ENCODE measurements around the gene KRT33A.

KRT33A gene

DNA sequence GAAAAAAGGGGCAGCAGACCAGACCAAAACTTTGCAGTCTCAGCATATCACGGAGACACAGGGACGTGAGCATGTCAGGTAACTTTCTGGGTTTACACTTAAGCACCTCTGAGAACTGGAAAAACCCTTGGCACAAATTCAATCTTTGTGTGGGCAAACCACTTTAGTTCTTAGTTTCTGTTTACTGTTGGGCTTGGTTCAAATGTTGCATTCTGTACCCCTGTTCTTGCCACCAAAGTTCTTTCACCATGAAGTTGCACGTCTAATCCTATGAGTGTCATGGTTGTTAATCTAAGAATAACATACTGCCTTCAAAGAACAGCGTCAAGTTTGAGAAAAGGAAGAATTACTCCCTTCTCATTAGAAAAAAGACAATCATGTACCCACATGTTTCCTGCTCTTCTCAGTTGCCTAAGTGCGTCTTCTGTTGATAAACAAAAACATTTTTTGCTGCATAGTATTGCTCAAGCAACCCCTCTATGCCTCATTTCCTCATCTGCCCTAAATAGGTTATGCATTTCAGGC lies 11.6 kb downstream of the KRT33A start:
- TF ChIP-seq, protein P1, sequence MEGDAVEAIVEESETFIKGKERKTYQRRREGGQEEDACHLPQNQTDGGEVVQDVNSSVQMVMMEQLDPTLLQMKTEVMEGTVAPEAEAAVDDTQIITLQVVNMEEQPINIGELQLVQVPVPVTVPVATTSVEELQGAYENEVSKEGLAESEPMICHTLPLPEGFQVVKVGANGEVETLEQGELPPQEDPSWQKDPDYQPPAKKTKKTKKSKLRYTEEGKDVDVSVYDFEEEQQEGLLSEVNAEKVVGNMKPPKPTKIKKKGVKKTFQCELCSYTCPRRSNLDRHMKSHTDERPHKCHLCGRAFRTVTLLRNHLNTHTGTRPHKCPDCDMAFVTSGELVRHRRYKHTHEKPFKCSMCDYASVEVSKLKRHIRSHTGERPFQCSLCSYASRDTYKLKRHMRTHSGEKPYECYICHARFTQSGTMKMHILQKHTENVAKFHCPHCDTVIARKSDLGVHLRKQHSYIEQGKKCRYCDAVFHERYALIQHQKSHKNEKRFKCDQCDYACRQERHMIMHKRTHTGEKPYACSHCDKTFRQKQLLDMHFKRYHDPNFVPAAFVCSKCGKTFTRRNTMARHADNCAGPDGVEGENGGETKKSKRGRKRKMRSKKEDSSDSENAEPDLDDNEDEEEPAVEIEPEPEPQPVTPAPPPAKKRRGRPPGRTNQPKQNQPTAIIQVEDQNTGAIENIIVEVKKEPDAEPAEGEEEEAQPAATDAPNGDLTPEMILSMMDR (IDR thresholded peaks at IDR 0.05; ENCODE audit: low read depth, low read length) = no peak
- Histone ChIP-seq H3K36me3 (no peaks in the 10 kb centered on the region), H3K4me3 (ENCODE audit: low read depth, low read length) (no peak overlapping the region), H3K27ac (no peak overlapping the region), H3K9me3 (ENCODE audit: severe bottlenecking) (peaks cover 10% of the 10 kb centered on the region), H3K27me3 (ENCODE audit: insufficient read depth, low read depth, severe bottlenecking) (peaks cover 89% of the 10 kb centered on the region)
- no peak for DNase-seq

DNA sequence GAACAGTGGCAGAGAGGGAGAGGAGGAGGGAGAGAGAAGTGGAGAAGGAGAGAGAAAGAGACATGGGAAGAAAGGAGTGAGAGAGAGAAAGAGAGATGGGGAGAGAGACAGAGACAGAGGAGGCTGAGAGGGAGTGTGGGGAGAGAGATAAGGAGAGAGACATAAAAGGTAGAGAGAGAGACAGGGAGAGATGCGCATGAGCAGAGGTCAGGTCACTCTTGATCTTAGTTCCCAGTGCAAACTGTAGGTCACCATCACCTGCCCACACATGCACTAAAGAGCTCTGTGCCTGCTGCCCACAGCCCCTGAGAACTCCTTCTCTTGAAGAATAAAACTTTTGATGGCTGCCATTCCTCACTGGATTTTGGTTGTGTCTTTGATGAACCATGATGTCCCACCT lies 14.9 kb downstream of the KRT33A start:
- peaks cover 90% of the 10 kb centered on the region for H3K27me3 ChIP-seq (ENCODE audit: insufficient read depth, low read depth, severe bottlenecking)
- H3K4me3 ChIP-seq (ENCODE audit: low read depth, low read length) = no peak overlapping the region
- no peak overlapping the region for H3K27ac ChIP-seq
- no peaks in the 10 kb centered on the region for H3K36me3 ChIP-seq
- DNase-seq = no peak
- TF ChIP-seq, protein P1 (IDR thresholded peaks at IDR 0.05; ENCODE audit: low read depth, low read length) = no peak
- H3K9me3 ChIP-seq (ENCODE audit: severe bottlenecking) = no peaks in the 10 kb centered on the region

DNA sequence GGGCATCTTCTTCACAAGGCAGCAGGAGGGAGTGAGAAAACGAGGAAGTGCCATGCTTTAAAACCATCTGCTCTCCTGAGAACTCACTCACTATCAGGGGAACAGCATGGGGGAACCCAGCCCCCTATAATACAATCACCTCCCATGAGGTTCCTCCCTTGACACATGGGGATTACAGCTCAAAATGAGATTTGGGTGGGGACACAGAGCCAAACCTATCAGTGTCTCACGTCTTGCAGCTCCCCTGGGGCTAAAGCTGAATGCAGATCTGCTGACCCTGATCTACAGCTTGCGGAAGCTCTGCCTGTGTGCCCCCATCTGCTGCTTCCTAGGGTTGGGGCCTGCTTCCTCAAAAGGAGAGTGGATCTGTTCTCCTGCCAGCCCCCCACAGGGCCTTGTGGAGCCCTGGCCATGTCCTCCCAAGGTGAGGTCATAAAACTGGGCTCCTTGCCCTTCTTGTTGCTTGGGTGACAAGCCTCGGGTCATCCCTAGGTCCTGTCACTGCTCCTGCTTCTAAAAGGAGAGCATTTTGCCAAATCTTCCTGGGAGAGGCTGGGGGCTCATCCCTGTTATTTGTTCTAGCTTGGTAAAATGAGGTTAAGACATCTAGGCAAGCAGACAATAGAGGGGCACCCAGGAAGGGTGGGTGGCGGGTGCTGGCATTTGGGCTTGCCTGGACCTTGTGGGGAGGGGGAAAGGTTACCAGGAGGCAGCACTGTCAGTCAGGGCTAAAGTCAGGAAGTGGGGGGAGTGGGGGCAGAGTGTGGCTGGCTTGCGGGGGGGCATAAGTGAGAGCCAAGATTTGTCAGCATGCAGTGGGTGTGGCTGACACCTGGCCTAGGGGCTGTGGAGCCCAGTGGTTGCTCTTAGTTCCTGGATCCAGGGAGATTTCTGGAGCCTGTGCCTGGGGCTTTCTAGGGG lies 16.0 kb downstream of the KRT33A start:
- Histone ChIP-seq H3K27me3 (ENCODE audit: insufficient read depth, low read depth, severe bottlenecking) (peaks cover 88% of the 10 kb centered on the region), H3K4me3 (ENCODE audit: low read depth, low read length) (no peak overlapping the region), H3K36me3 (no peaks in the 10 kb centered on the region), H3K9me3 (ENCODE audit: severe bottlenecking) (no peaks in the 10 kb centered on the region), H3K27ac (no peak overlapping the region)
- TF ChIP-seq, protein P1 (IDR thresholded peaks at IDR 0.05; ENCODE audit: low read depth, low read length) = no peak
- DNase-seq = no peak

DNA sequence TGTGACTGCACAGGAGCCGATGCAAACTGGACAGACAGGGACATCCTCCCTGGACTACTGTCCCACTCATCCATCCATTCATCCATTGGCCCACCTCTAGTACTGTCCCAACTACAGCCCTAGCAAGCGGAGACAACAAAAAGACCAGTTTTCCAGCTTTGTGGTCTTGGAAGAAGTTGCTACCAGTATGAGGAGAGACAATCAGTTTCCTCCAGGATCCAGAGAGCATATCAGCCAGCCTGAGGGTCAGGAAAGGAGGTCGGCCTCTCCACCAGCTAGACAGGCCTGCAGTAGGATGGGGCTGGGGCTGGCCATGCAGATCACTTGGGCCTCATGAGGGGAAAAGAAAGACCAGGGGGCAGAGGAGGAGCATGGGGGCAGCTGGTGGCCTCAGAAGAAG lies 16.8 kb downstream of the KRT33A start:
- Histone ChIP-seq H3K4me3 (ENCODE audit: low read depth, low read length) (no peak overlapping the region), H3K9me3 (ENCODE audit: severe bottlenecking) (no peaks in the 10 kb centered on the region), H3K36me3 (no peaks in the 10 kb centered on the region), H3K27ac (no peak overlapping the region), H3K27me3 (ENCODE audit: insufficient read depth, low read depth, severe bottlenecking) (peaks cover 89% of the 10 kb centered on the region)
- no peak for DNase-seq
- TF ChIP-seq, protein P1 (IDR thresholded peaks at IDR 0.05; ENCODE audit: low read depth, low read length) = no peak

DNA sequence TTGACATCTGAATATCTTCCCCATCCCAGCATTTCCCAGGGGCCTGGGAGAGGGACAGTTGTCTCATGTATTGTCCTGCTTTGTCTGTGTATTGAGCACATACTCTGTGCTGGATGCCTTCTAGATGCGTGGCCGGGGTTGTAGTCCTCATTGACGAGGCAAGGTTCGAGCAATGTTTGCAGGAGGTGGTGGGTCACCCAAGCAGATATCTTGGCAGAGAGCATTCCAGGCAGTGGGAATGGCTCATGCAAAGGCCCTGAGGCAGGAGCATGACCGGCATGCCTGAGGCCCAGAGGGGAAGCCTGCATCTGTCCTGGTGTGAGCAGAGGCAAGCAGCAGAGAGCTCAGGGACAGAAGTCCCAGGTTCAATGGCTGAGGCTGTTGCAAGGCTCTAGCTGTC lies 17.5 kb downstream of the KRT33A start:
- Histone ChIP-seq H3K4me3 (ENCODE audit: low read depth, low read length) (no peak overlapping the region), H3K27me3 (ENCODE audit: insufficient read depth, low read depth, severe bottlenecking) (peaks cover 94% of the 10 kb centered on the region), H3K27ac (no peak overlapping the region), H3K9me3 (ENCODE audit: severe bottlenecking) (no peaks in the 10 kb centered on the region), H3K36me3 (no peaks in the 10 kb centered on the region)
- DNase-seq = no peak
- TF ChIP-seq, protein P1 (IDR thresholded peaks at IDR 0.05; ENCODE audit: low read depth, low read length) = no peak
